ENCODE measurements around the gene LMF1.

GRCh38 chr16:842061-842476 lies 128.7 kb downstream of the LMF1 start:
- TF ChIP-seq CTCF (IDR thresholded peaks at IDR 0.05) (no peak), ZFX (IDR thresholded peaks at IDR 0.05; ENCODE audit: borderline replicate concordance) (no peak)
